ENCODE results near the gene LMO4. TPM values are rescaled to one million over a fixed set of nuclear protein-coding genes. Genes with fewer than 3 reads are reported as not detected.

The LMO4 gene
- total and polyA plus RNA-seq, 2 of the 13 experiments (the other 11 are each of a cell fraction or from before 2014, with no cell fraction given), result 19.3 to 49.9 TPM

DNA sequence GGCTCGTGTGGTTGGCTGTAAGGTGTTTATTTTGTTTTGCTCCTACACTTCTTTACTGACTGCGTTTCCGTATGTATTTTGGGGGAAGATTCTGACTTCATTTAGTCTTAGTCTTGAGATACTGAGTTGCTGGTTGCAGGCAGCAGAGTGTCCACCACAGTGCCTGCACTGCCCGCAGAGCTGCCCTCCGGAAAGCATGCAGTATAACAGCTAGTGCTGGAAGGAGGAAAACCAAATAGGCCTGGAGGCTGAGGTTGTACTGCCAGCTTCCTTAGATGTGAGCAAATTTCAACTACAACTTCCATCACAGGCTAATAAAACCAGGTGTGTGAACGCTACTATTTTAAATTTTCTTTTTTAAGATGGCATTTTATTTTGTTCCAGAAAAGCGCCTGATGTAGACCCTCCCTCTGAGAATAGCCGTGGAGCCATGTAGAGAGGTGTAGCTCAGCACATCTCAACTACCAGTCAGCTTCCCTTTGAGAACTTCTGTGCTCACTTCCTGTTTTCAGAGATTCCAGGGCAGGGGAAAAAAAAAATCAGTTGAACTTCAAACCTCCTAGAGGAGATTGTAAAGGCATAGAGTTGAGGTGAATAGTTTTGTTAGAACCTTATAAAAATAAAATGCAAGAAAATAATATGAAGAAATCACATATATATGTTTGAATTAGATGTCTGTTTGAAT lies 17.6 kb downstream of the LMO4 start:
- ATAC-seq, result no peak
- Histone ChIP-seq H2AFZ (ENCODE audit: low read length) (no peak overlapping the region), H3K27me3 (ENCODE audit: control insufficient read depth in 1 of 2, insufficient read depth in 2 of 2, low read length in 2 of 2) (no peaks in the 10 kb centered on the region), H3K79me2 (ENCODE audit: insufficient read depth, low read length) (no peaks in the 10 kb centered on the region), H3K27ac (ENCODE audit: extremely low read length, insufficient read depth, low read length) (no peak overlapping the region), H3K9ac (ENCODE audit: insufficient read depth, low read depth, low read length) (no peak overlapping the region), H3K4me2 (ENCODE audit: low read depth, low read length) (no peak overlapping the region), H3K36me3 (replicated peaks in 1 of 2; ENCODE audit: control insufficient read depth in 1 of 2, insufficient read depth in 2 of 2, low read length in 2 of 2) (peaks cover 0 to 35% of the 10 kb centered on the region in 2 experiments; a peak in 4 of 5 replicates), H3K4me1 (ENCODE audit: insufficient read depth, low read length) (no peaks in the 10 kb centered on the region), H3K9me3 (ENCODE audit: low read length) (no peaks in the 10 kb centered on the region), H3K4me3 (replicated peaks in 1 of 3; ENCODE audit: insufficient read depth in 1 of 3, low read depth in 2 of 3, low read length in 3 of 3) (no peak overlapping the region), H4K20me1 (ENCODE audit: insufficient read depth, low read length) (no peaks in the 10 kb centered on the region)
- no peak for FAIRE-seq
- intact Hi-C loops (cut with micrococcal nuclease; ENCODE audit: unreplicated experiment), result no loop called here
- BruUV-seq (replicated peaks), result no TSS peak
- in situ Hi-C loops (cut with HindIII; ENCODE audit: extremely low pct_ligation_motif_present, low pct_unique_long_range_greater_than_20kb), result loop anchor here (25.0 kb wide), 1 partner anchor 616 kb away; no protein-coding TSS in a partner anchor
- ChIA-PET POLR2A (interaction anchor here (0.9 kb wide), 1 partner anchor 18 kb away, joined by 3 read pairs; the partner anchor contains the start of gene LMO4), CTCF (ENCODE audit: low intra/inter-chr PET ratio, low total read pairs) (no interaction called here)
- TF ChIP-seq, protein P1, sequence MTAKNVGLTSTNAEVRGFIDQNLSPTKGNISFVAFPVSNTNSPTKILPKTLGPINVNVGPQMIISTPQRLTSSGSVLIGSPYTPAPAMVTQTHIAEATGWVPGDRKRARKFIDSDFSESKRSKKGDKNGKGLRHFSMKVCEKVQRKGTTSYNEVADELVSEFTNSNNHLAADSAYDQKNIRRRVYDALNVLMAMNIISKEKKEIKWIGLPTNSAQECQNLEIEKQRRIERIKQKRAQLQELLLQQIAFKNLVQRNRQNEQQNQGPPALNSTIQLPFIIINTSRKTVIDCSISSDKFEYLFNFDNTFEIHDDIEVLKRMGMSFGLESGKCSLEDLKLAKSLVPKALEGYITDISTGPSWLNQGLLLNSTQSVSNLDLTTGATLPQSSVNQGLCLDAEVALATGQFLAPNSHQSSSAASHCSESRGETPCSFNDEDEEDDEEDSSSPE (CRISPR knock-in tag; IDR thresholded peaks at IDR 0.05), result no peak
- TF ChIP-seq AGO2 (optimal IDR thresholded peaks at IDR 0.05; ENCODE audit: low read depth, low read length) (no peak), TCF12 (IDR thresholded peaks at IDR 0.05) (no peak), TCF12 (CRISPR knock-in tag; IDR thresholded peaks at IDR 0.05) (no peak), GABPA (IDR thresholded peaks at IDR 0.05; ENCODE audit: low read depth, low read length) (no peak), GABPA (CRISPR knock-in tag; IDR thresholded peaks at IDR 0.05; ENCODE audit: low read depth) (0 out of 2 replicates have a peak, but pooled peaks have one; percentile 19), ZBTB1 (CRISPR knock-in tag; IDR thresholded peaks at IDR 0.05; ENCODE audit: borderline replicate concordance) (no peak), ZNF224 (CRISPR knock-in tag; IDR thresholded peaks at IDR 0.05) (no peak)
- TF ChIP-seq, protein P2, sequence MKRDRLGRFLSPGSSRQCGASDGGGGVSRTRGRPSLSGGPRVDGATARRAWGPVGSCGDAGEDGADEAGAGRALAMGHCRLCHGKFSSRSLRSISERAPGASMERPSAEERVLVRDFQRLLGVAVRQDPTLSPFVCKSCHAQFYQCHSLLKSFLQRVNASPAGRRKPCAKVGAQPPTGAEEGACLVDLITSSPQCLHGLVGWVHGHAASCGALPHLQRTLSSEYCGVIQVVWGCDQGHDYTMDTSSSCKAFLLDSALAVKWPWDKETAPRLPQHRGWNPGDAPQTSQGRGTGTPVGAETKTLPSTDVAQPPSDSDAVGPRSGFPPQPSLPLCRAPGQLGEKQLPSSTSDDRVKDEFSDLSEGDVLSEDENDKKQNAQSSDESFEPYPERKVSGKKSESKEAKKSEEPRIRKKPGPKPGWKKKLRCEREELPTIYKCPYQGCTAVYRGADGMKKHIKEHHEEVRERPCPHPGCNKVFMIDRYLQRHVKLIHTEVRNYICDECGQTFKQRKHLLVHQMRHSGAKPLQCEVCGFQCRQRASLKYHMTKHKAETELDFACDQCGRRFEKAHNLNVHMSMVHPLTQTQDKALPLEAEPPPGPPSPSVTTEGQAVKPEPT (CRISPR knock-in tag; IDR thresholded peaks at IDR 0.05; ENCODE audit: low read depth), result no peak
- TF ChIP-seq, protein P3, sequence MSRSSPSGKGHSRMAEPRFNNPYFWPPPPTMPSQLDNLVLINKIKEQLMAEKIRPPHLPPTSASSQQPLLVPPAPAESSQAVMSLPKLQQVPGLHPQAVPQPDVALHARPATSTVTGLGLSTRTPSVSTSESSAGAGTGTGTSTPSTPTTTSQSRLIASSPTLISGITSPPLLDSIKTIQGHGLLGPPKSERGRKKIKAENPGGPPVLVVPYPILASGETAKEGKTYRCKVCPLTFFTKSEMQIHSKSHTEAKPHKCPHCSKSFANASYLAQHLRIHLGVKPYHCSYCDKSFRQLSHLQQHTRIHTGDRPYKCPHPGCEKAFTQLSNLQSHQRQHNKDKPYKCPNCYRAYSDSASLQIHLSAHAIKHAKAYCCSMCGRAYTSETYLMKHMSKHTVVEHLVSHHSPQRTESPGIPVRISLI (CRISPR knock-in tag; IDR thresholded peaks at IDR 0.05; ENCODE audit: borderline replicate concordance), result peak; percentile 19; the same call in 1 of the 2 replicates
- TF ChIP-seq, protein P4, sequence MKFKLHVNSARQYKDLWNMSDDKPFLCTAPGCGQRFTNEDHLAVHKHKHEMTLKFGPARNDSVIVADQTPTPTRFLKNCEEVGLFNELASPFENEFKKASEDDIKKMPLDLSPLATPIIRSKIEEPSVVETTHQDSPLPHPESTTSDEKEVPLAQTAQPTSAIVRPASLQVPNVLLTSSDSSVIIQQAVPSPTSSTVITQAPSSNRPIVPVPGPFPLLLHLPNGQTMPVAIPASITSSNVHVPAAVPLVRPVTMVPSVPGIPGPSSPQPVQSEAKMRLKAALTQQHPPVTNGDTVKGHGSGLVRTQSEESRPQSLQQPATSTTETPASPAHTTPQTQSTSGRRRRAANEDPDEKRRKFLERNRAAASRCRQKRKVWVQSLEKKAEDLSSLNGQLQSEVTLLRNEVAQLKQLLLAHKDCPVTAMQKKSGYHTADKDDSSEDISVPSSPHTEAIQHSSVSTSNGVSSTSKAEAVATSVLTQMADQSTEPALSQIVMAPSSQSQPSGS (CRISPR knock-in tag; IDR thresholded peaks at IDR 0.05), result no peak
- WGBS (ENCODE audit: low lambda C conversion rate), result 97% methylated on average over 8 of the region's 8 CpGs
- DNase-seq (ENCODE audit: low spot score), result no peak
